Measurements from ENCODE around the gene PTPRG. TPM values are rescaled to one million over a fixed set of nuclear protein-coding genes. Genes with fewer than 3 reads are reported as not detected.

The PTPRG gene
- total RNA-seq, 4 donors from 2014 or later, result 33.5 to 56.6 (median 46.9) TPM

DNA sequence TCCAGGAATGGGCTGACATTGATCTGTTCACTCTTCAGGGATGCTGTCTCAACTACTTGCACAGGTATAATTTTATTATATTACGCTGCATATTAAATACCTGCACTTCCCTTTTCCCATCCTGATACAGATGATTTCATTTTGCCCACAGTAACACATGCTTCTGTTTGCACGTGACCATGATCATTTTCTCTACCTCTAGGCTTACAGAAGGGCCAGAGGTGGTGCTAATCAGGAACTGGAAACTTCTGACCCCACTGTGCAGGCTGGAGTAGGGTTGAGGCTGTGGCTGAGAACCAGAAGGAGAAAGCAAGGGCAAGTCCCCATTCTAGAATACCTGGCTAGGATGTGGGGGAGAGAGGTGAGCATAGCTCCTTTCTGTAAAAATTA is 304.8 kb downstream of the PTPRG start:
- no peak overlapping the region for H3K4me3 ChIP-seq
- H3K36me3 ChIP-seq, result no peaks in the 10 kb centered on the region
- H3K27ac ChIP-seq, result no peak overlapping the region
- no peak for TF ChIP-seq POLR2A (IDR thresholded peaks at IDR 0.05)
- TF ChIP-seq, protein P1, sequence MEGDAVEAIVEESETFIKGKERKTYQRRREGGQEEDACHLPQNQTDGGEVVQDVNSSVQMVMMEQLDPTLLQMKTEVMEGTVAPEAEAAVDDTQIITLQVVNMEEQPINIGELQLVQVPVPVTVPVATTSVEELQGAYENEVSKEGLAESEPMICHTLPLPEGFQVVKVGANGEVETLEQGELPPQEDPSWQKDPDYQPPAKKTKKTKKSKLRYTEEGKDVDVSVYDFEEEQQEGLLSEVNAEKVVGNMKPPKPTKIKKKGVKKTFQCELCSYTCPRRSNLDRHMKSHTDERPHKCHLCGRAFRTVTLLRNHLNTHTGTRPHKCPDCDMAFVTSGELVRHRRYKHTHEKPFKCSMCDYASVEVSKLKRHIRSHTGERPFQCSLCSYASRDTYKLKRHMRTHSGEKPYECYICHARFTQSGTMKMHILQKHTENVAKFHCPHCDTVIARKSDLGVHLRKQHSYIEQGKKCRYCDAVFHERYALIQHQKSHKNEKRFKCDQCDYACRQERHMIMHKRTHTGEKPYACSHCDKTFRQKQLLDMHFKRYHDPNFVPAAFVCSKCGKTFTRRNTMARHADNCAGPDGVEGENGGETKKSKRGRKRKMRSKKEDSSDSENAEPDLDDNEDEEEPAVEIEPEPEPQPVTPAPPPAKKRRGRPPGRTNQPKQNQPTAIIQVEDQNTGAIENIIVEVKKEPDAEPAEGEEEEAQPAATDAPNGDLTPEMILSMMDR (IDR thresholded peaks at IDR 0.05), result no peak
- no peak for DNase-seq
- peaks cover 0 to 4% (median 0%) of the 10 kb centered on the region in 4 donors for H3K4me1 ChIP-seq
- no peaks in the 10 kb centered on the region for H3K9me3 ChIP-seq
- no peaks in the 10 kb centered on the region for H3K27me3 ChIP-seq

DNA sequence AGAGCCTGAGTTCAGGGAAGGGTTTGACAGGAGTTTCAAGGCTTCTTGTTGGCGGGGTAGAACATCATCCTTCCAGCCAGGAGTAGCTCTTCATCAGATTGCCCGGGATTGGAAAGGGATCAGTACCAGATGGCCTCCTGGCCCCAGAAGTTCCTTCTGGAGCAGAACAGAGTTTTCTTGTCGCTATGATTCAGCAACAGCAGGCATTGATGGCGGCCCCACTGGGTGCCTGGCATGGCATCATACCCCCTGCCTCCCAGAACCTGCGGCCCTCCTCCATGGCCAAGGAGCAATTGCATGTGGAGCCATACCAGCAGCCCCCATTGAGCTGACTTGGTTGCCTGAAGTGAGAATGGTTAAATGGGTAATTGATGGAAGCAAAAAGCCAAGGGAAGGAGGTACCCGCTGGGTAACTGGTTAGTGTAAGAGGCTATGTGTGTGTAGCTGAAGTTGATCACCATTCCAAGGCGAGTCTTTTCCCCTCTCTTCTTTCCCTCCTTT is 305.6 kb downstream of the PTPRG start:
- Histone ChIP-seq H3K27me3 (no peaks in the 10 kb centered on the region), H3K4me3 (no peak overlapping the region), H3K4me1 (peaks cover 0 to 4% (median 0%) of the 10 kb centered on the region in 4 donors), H3K27ac (no peak overlapping the region), H3K9me3 (no peaks in the 10 kb centered on the region), H3K36me3 (no peaks in the 10 kb centered on the region)
- TF ChIP-seq, protein P1 (IDR thresholded peaks at IDR 0.05), result no peak
- TF ChIP-seq POLR2A (IDR thresholded peaks at IDR 0.05), result no peak
- DNase-seq, result no peak

DNA sequence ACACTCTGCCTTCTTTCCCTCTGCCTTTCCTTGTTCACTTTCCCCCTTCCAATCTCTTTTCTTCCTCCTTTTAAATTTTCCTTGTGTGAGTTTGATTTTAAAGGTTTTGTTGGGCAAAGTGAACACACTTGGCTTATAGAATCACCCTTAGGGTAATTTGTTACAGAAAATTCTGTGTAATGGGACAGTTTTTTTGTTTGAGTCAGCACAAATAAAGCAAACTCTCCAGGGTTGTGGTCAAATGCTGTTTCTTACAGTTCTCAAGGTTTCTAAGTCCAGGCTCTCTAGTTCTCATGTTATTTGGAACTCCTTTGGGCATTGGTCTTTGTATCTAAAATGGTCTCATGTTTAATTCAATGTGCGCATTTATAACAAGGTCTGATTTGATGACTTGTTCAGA is 307.1 kb downstream of the PTPRG start:
- peaks cover 0 to 3% (median 0%) of the 10 kb centered on the region in 4 donors for H3K4me1 ChIP-seq
- no peaks in the 10 kb centered on the region for H3K36me3 ChIP-seq
- TF ChIP-seq, protein P1 (IDR thresholded peaks at IDR 0.05), result no peak
- TF ChIP-seq POLR2A (IDR thresholded peaks at IDR 0.05), result no peak
- no peak for DNase-seq
- no peaks in the 10 kb centered on the region for H3K9me3 ChIP-seq
- H3K4me3 ChIP-seq, result no peak overlapping the region
- H3K27ac ChIP-seq, result no peak overlapping the region
- no peaks in the 10 kb centered on the region for H3K27me3 ChIP-seq

DNA sequence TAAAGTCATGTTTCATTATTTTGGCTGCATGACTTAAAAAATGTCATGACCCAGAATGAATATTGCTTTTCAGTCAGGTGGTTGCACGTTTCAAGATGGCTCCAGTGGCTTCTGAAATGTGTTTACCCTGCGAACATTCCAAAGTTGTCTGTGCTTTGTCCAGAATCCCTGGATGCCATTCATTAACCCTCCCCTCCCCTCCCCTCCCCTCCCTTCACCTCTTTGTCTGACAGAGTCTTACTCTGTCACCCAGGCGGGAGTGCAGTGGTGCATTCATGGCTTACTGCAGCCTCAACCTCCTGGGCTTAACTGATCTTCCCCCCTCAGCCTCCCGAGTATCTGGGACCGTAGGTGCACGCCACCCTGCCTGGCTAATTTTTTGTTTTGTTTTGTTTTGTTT is 308.0 kb downstream of the PTPRG start:
- no peak for TF ChIP-seq POLR2A (IDR thresholded peaks at IDR 0.05)
- TF ChIP-seq, protein P1 (IDR thresholded peaks at IDR 0.05), result no peak

DNA sequence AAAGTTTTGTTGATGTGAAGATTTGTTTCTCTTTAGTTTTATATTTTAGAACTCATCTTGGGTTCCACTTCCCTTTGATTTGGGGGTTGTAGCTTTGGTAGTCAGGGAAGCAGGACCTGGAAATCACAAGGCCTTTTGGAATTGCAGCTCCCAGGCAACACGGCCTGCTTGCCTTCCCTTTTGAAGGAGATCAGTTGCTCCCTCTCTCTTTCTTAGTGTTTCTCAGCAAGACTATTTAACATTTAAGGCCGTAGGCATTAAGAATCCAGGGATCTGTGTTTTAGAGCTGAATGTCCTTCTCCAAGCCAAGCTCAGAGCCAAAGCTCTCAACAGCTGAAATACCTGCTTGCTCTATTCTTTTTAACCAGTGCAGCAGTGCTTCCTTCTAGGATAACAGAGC is 310.3 kb downstream of the PTPRG start:
- Histone ChIP-seq H3K4me1 (no peaks in the 10 kb centered on the region), H3K27me3 (no peaks in the 10 kb centered on the region), H3K9me3 (no peaks in the 10 kb centered on the region), H3K27ac (no peak overlapping the region), H3K4me3 (no peak overlapping the region), H3K36me3 (no peaks in the 10 kb centered on the region)
- no peak for TF ChIP-seq POLR2A (IDR thresholded peaks at IDR 0.05)
- TF ChIP-seq, protein P1 (IDR thresholded peaks at IDR 0.05), result no peak
- DNase-seq, result no peak

More for the DNA sequence above, 308.0 kb downstream of the PTPRG start:
- Histone ChIP-seq H3K27me3 (no peaks in the 10 kb centered on the region), H3K4me3 (no peak overlapping the region), H3K36me3 (no peaks in the 10 kb centered on the region), H3K27ac (no peak overlapping the region), H3K4me1 (no peaks in the 10 kb centered on the region), H3K9me3 (no peaks in the 10 kb centered on the region)
- DNase-seq, result no peak
